ENCODE results near the gene COPS4.
A peak's percentile ranks its signal among the peaks of the same experiment; 100 is the strongest.

The COPS4 gene

GRCh38 chr4:83009529-83009928 is 25.5 kb upstream of the COPS4 start:
- WGBS (ENCODE audit: extremely low coverage, insufficient coverage, insufficient read length), result no CpG with 5 or more reads among the region's 3 CpGs
- Histone ChIP-seq H2BK12ac (ENCODE audit: low read length) (no peak overlapping the region), H3K23ac (ENCODE audit: low read length) (no peak overlapping the region), H3K36me3 (ENCODE audit: control insufficient read depth in 1 of 2, insufficient read depth in 2 of 2, low read length in 2 of 2) (no peaks in the 10 kb centered on the region), H4K91ac (ENCODE audit: low read depth, low read length) (no peak overlapping the region), H2BK120ac (ENCODE audit: insufficient read depth, low read length, poor library complexity) (no peak overlapping the region), H4K12ac (ENCODE audit: low read depth, low read length) (no peak overlapping the region), H4K8ac (ENCODE audit: low read depth, low read length) (no peak overlapping the region), H3K79me1 (ENCODE audit: low read length) (peaks cover 9% of the 10 kb centered on the region), H3K14ac (ENCODE audit: low read length) (no peak overlapping the region), H2AK5ac (ENCODE audit: low read length) (no peak overlapping the region), H3K9ac (ENCODE audit: low read length) (no peak overlapping the region), H2AFZ (ENCODE audit: insufficient read depth, low read length, poor library complexity) (no peak overlapping the region), H3K18ac (ENCODE audit: low read length) (no peak overlapping the region), H3K27me3 (ENCODE audit: insufficient read depth, low read length) (no peaks in the 10 kb centered on the region), H3K4me2 (ENCODE audit: low read length) (no peak overlapping the region), H3K9me3 (ENCODE audit: insufficient read depth, low read depth, low read length) (no peaks in the 10 kb centered on the region), H3K4me1 (ENCODE audit: control insufficient read depth in 1 of 2, insufficient read depth in 2 of 2, low read length in 2 of 2) (peaks cover 0 to 2% of the 10 kb centered on the region in 2 experiments), H3K27ac (ENCODE audit: low read depth, low read length) (no peak overlapping the region), H2BK5ac (ENCODE audit: low read depth, low read length, poor library complexity) (no peak overlapping the region), H3K4ac (ENCODE audit: low read depth, low read length) (no peak overlapping the region), H3K4me3 (ENCODE audit: low read depth, low read length) (no peak overlapping the region), H3K79me2 (ENCODE audit: control insufficient read depth, insufficient read depth, low read length, poor library complexity) (peaks cover 9% of the 10 kb centered on the region)
- DNase-seq, result no peak

- no CpG with 5 or more reads among the region's 14 CpGs for WGBS (ENCODE audit: extremely low coverage, insufficient coverage, insufficient read length)
- H3K79me2 ChIP-seq (ENCODE audit: control insufficient read depth, insufficient read depth, low read length, poor library complexity), result peaks cover 9% of the 10 kb centered on the region
- H3K4me3 ChIP-seq (ENCODE audit: low read depth, low read length), result peak overlapping the region; percentile 71
- no peak overlapping the region for H3K23ac ChIP-seq (ENCODE audit: low read length)
- H2BK5ac ChIP-seq (ENCODE audit: low read depth, low read length, poor library complexity), result peak overlapping the region; percentile 80
- no peak overlapping the region for H2AK5ac ChIP-seq (ENCODE audit: low read length)
- peak overlapping the region; percentile 39 for H3K9ac ChIP-seq (ENCODE audit: low read length)
- H3K27me3 ChIP-seq (ENCODE audit: insufficient read depth, low read length), result no peaks in the 10 kb centered on the region
- no peaks in the 10 kb centered on the region for H3K9me3 ChIP-seq (ENCODE audit: insufficient read depth, low read depth, low read length)
- H3K79me1 ChIP-seq (ENCODE audit: low read length), result peaks cover 9% of the 10 kb centered on the region
- peak overlapping the region; percentile 63 for H2BK120ac ChIP-seq (ENCODE audit: insufficient read depth, low read length, poor library complexity)
- peaks cover 0 to 2% of the 10 kb centered on the region in 2 experiments for H3K4me1 ChIP-seq (ENCODE audit: control insufficient read depth in 1 of 2, insufficient read depth in 2 of 2, low read length in 2 of 2)
- H2BK12ac ChIP-seq (ENCODE audit: low read length), result no peak overlapping the region
- H3K4ac ChIP-seq (ENCODE audit: low read depth, low read length), result peak overlapping the region; percentile 90
- H3K18ac ChIP-seq (ENCODE audit: low read length), result peak overlapping the region; percentile 87
- H4K8ac ChIP-seq (ENCODE audit: low read depth, low read length), result peak overlapping the region; percentile 90
- H3K4me2 ChIP-seq (ENCODE audit: low read length), result peak overlapping the region; percentile 83
- peak overlapping the region; percentile 45 for H3K27ac ChIP-seq (ENCODE audit: low read depth, low read length)
- no peak overlapping the region for H4K12ac ChIP-seq (ENCODE audit: low read depth, low read length)
- peak in 1 of 2 donors; percentile 44 for DNase-seq
- peak overlapping the region; percentile 76 for H2AFZ ChIP-seq (ENCODE audit: insufficient read depth, low read length, poor library complexity)
- peak overlapping the region; percentile 86 for H3K14ac ChIP-seq (ENCODE audit: low read length)
- peak overlapping the region; percentile 75 for H4K91ac ChIP-seq (ENCODE audit: low read depth, low read length)
- H3K36me3 ChIP-seq (ENCODE audit: control insufficient read depth in 1 of 2, insufficient read depth in 2 of 2, low read length in 2 of 2), result no peaks in the 10 kb centered on the region
These were observed 24.9 kb upstream of the COPS4 start for GRCh38 chr4:83010111-83010521.

DNA sequence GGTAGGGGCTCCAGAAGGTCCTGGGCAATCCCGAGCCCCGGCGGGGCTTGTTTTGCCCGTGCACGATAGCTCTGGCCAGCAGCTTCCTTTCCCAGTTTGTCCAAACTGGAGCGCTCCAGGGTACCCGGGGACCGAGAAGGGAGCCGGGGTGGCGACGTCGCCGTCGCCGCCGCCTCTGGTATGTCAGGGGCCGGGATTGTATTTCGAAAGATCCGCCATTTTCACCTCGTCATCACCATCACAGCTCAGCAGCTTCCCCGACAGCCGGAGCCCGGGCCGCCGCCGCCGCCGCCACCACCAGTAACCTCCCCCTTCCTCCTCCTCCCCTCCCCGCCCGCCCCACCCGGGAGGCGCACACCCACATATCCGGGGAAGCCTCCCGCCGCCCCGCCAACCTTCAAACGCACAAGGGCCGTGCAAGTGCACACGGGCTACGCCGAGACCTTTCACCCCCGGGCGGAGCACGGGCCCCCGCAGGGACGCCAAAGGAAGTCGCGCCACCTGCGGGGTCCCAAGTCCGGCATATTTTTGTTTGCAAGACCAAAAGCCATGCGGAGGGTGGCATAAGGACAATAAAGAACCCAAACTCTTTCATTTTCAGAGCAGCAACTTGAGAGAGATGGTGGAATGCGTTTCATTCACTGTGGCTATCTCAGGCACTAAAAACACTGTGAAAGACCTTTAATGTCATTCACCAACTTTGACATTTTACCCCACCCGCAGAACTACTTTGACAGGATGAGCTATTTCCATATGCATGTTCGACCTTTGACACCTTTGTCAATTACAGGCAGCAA is 24.3 kb upstream of the COPS4 start, which contains the start of gene LIN54:
LIN54 (minus strand) TSS at position 302 of the 797 bp plus-strand sequence. CDS start 25,979 bp downstream, outside the sequence.
- Histone ChIP-seq H3K4me3 (ENCODE audit: low read depth, low read length) (peak within 1 kb of the TSS; percentile 71), H3K18ac (ENCODE audit: low read length) (peak within 1 kb of the TSS; percentile 87), H4K8ac (ENCODE audit: low read depth, low read length) (peak within 1 kb of the TSS; percentile 90), H3K4ac (ENCODE audit: low read depth, low read length) (peak within 1 kb of the TSS; percentile 90), H3K27me3 (ENCODE audit: insufficient read depth, low read length) (no peaks in the 10 kb centered on the region), H2BK120ac (ENCODE audit: insufficient read depth, low read length, poor library complexity) (peak within 1 kb of the TSS; percentile 63), H3K36me3 (ENCODE audit: control insufficient read depth in 1 of 2, insufficient read depth in 2 of 2, low read length in 2 of 2) (no peaks in the 10 kb centered on the region), H4K12ac (ENCODE audit: low read depth, low read length) (peak within 1 kb of the TSS; percentile 68), H2AFZ (ENCODE audit: insufficient read depth, low read length, poor library complexity) (peak within 1 kb of the TSS; percentile 81), H4K91ac (ENCODE audit: low read depth, low read length) (peak within 1 kb of the TSS; percentile 75), H3K4me1 (ENCODE audit: control insufficient read depth in 1 of 2, insufficient read depth in 2 of 2, low read length in 2 of 2) (peaks cover 0 to 2% of the 10 kb centered on the region in 2 experiments), H2BK5ac (ENCODE audit: low read depth, low read length, poor library complexity) (peak within 1 kb of the TSS; percentile 80), H3K9ac (ENCODE audit: low read length) (peak within 1 kb of the TSS; percentile 39), H3K9me3 (ENCODE audit: insufficient read depth, low read depth, low read length) (no peaks in the 10 kb centered on the region), H3K27ac (ENCODE audit: low read depth, low read length) (peak within 1 kb of the TSS; percentile 45), H3K4me2 (ENCODE audit: low read length) (peak within 1 kb of the TSS; percentile 94), H3K14ac (ENCODE audit: low read length) (peak within 1 kb of the TSS; percentile 86), H2AK5ac (ENCODE audit: low read length) (no peak within 1 kb of the TSS), H2BK12ac (ENCODE audit: low read length) (no peak within 1 kb of the TSS), H3K79me2 (ENCODE audit: control insufficient read depth, insufficient read depth, low read length, poor library complexity) (peaks cover 9% of the 10 kb centered on the region), H3K23ac (ENCODE audit: low read length) (no peak within 1 kb of the TSS), H3K79me1 (ENCODE audit: low read length) (peaks cover 9% of the 10 kb centered on the region)
- no CpG with 5 or more reads among the region's 54 CpGs for WGBS (ENCODE audit: extremely low coverage, insufficient coverage, insufficient read length)
- DNase-seq, result peak; percentile 57 to 68

DNA sequence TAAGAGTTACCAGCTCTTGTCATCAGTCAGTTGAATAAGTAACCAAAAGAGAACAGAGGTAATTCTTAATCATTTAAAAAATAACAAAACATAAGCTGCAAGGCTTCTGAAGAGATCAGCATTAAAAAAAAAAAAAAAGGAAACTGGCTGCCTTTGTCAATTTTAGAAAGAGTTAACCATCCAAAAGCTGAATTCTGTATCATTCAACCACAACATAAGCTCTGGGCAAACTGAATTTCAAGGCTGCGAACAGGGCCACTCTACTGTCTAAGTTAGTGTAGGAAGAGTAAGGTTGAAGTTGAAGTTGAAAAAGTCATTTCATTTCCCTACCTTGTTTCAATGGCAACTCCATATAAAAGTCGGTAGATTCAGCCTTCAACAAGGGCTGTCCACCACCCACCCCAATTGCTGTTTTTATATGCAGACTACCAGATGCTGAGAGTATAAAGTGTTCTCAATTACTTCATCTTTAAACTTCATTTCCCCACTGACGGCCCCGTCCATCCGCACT is 23.2 kb upstream of the COPS4 start:
- Histone ChIP-seq H4K12ac (ENCODE audit: low read depth, low read length) (no peak overlapping the region), H3K4me2 (ENCODE audit: low read length) (peak overlapping the region; percentile 91), H3K23ac (ENCODE audit: low read length) (no peak overlapping the region), H3K18ac (ENCODE audit: low read length) (no peak overlapping the region), H3K27me3 (ENCODE audit: insufficient read depth, low read length) (no peaks in the 10 kb centered on the region), H3K36me3 (ENCODE audit: control insufficient read depth in 1 of 2, insufficient read depth in 2 of 2, low read length in 2 of 2) (no peaks in the 10 kb centered on the region), H3K4ac (ENCODE audit: low read depth, low read length) (no peak overlapping the region), H2AK5ac (ENCODE audit: low read length) (no peak overlapping the region), H2BK5ac (ENCODE audit: low read depth, low read length, poor library complexity) (no peak overlapping the region), H4K91ac (ENCODE audit: low read depth, low read length) (no peak overlapping the region), H4K8ac (ENCODE audit: low read depth, low read length) (no peak overlapping the region), H2AFZ (ENCODE audit: insufficient read depth, low read length, poor library complexity) (peak overlapping the region; percentile 83), H3K9me3 (ENCODE audit: insufficient read depth, low read depth, low read length) (no peaks in the 10 kb centered on the region), H3K79me1 (ENCODE audit: low read length) (peaks cover 9% of the 10 kb centered on the region), H3K79me2 (ENCODE audit: control insufficient read depth, insufficient read depth, low read length, poor library complexity) (peaks cover 9% of the 10 kb centered on the region), H2BK12ac (ENCODE audit: low read length) (no peak overlapping the region), H3K14ac (ENCODE audit: low read length) (no peak overlapping the region), H2BK120ac (ENCODE audit: insufficient read depth, low read length, poor library complexity) (no peak overlapping the region), H3K9ac (ENCODE audit: low read length) (peak overlapping the region; percentile 74), H3K27ac (ENCODE audit: low read depth, low read length) (no peak overlapping the region), H3K4me1 (ENCODE audit: control insufficient read depth in 1 of 2, insufficient read depth in 2 of 2, low read length in 2 of 2) (peaks cover 0 to 2% of the 10 kb centered on the region in 2 experiments), H3K4me3 (ENCODE audit: low read depth, low read length) (peak overlapping the region; percentile 91)
- WGBS (ENCODE audit: extremely low coverage, insufficient coverage, insufficient read length), result no CpG with 5 or more reads among the region's 5 CpGs
- DNase-seq, result no peak
